ENCODE data around the gene MRC2.
A peak's percentile ranks its signal among the peaks of the same experiment; 100 is the strongest.

Gene MRC2

GRCh38 chr17:62615503-62615902, 12.0 kb upstream of the MRC2 start:
- no peak for DNase-seq

DNA sequence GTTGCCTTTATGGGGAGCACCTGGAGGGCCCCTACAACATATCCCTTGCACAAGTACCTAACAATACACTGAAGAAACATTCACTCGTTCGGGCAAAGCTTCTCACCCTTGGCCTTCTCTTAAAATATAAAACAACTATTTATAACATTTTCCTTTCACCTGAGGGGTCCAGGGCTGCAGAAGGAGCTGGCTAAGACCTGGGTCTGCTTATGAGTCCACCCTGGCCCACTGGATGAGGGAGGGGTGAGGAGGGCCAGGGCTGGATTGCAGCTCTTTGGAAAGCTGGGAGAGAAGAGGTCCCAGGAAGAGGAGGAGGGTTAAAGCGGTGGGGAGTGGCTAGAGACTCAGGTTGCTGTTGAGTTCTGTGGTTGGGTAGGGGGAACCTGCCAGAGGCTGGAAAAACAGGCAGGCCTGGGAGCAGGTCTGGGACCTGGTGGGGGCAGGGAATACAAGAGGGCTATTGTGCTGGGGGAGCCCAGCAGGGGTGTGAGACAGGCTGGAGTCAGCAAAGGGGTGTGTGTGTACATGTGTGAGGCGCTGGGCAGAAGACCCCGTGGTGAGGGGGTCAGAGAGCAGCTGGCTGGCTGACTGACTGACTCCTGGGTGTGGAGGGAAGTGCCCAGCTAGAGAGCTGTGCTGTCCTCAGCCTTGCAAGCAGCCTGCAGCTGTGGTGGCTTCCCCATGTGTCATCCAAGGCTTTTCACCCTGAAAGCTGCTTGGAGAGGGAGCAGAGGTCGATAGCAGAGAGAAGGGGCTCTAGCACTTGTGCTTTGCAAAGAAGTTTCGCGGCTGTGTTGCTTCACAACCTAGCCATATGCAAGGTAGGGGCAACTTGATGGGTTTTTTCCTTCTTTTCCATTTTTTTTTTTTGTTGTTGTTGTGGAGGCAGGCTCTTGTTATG, 10.2 kb upstream of the MRC2 start:
- DNase-seq: no peak

DNA sequence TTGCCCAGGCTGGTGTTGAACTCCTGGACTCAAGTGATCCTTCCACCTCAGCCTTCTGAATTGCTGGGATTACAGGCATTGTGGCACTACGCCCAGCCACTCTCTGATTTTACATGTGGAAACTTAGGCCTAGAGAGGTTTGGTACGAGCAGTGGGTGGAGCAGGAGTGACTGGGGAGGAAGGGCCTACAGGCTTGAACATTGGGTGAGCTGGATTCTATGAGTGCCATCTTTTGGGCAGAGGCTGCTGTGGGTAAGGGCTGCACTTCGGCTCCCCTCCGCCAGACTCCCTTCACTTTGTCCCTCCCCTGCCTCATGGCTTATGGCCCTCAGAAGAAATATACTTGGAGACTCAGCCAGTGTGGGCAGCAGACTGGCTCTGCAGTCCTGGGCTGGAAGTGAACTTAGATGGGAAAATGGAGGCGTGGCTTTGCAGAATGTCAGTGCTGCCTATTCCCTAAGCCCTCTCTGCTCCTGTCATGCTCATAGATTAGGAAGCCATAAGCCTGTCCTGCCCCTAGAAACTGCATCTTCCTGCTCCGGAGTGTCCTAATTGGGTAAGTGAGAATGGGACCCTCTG, 9.5 kb upstream of the MRC2 start:
- no peak for DNase-seq

DNA sequence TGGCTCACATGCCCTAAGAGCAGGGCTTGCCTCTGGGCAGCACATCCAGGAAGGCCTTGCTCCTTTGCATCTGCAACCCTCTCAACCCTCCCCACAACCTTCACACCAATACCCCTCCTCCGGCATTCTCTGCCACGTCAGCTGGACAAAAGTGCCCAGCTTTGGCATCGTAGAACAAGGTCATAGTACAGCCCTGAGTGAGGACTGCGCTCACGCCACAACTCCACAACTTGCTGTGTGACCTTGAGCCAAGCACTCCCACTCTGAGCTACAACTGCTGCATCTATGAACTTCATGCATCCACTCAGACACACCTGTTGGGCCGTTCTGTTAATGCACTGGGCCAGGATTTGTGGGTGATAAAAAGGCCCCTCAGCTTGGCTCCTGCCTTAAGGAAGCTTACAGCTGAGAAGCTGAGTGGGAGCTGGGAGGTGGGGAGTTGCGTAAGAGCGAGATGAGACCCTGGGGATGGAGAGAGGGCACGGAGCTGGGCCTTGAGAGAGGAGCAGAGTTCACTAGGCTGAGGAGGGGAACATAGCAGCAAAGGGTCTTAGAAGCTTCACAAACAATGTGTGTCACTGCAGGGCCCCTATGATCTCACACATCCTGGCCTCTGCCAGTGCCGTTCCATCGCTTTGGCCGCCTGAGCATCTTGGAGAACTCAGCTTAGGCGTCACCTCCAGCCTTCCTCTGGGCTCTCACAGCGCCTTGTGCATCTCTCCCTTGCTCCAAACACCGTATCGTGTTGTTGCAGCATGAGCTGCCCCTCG, 8.6 kb upstream of the MRC2 start:
- DNase-seq: no peak

DNA sequence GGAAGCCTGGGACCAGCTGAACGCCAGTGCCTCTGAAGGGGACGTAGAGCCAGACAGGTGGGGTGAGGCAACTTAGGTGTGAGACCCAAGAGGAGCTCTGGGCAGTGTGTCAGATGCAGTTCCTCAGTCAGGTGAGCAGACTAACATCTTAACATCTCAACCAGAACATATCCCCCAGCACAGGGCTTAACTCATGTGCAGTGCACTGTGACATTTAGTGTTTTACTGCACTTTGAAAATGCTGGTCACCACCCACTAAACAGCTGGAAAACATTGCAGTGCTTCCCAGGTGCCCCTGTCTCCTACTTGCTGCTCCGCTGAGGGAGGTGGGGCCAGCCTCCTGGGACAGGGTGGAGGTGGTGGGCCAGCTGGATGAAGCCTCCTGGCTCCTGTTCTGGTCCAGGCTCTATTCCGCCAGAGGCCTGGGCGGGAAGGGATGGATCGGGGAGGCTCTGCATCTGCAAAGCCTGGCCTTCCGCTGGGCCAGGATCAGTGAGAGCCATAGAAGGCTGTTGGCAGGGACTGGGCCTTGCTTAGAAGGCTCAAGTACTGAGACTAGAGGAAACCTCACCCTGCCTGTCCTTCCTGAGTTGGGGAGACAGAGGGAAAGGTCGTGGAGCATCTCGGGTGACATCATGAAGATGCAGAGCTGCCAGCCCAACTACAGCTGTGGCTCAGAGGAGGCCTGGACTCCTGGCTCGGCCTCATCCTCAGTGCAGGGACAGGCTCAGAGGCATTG, 7.9 kb upstream of the MRC2 start:
- no peak for DNase-seq

GRCh38 chr17:62621223-62621622, 6.2 kb upstream of the MRC2 start:
- DNase-seq: no peak

- no peak for DNase-seq
Measured at GRCh38 chr17:62625184-62625869, 2.1 kb upstream of the MRC2 start.

DNA sequence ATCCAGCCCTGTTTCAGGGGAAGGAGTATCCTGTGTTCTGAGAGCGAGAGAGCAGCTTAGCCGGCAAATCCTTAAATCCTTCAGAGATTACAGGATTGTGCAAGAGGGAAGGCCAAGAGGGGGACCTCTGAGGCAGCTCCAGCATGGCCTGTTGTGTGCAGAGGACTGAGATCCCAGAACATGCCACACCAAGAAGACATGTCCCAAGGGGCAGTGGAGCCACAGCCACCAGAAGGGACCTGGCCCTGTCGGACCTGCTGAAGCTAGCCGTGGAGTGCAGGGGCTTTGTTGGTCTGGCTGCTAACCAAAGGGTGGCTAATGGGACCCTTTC, 1.6 kb upstream of the MRC2 start:
- no peak for DNase-seq

GRCh38 chr17:62626719-62627218, 701 bp upstream of the MRC2 start:
- no peak for DNase-seq

- peak; percentile 52 for DNase-seq
Measured at GRCh38 chr17:62627904-62628633, 599 bp downstream of the MRC2 start.

- DNase-seq: no peak
Measured at GRCh38 chr17:62628831-62629555, 1.5 kb downstream of the MRC2 start.

GRCh38 chr17:62629556-62630364, 2.3 kb downstream of the MRC2 start:
- DNase-seq: no peak

GRCh38 chr17:62630365-62631085, 3.1 kb downstream of the MRC2 start:
- no peak for DNase-seq

DNA sequence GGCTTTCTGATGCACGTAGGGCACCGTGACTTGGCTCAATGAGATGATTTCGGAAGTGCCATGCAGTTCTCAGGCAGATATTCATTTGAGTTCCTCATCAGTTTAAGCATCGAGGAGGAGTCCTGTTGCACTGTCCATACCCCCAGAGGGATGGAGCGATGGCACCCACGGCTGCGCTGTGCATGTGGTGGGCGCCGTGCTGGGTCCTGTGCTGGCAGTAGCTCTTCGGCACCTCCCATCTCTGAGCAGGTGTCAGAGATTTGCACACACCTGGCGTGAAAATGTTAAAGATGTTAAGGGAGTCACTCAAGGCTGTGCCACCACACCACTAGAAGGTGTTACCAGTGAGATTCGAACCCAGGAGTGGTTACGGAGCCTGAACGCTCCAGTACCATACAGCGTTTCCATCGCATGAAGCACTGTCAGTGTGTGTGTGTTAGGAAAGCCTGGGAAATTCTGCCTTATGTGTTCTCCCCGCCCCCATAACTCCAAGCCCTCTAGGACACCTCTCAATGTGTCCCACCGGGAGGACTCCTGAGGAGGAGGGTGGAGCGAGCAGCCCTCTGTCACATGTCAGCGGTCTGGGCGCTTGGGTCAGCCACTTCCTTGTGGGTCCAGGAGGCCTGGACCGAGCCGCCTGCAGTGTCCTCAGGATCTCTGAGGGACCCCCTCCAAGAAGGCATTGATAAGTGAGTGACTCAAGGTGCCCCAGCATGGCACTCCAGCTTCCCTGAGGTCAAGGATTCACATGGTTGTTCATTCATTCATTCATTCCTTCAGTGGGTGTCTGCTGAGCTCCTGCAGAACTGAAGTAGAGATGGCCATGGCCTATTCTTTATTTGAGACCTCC, 3.8 kb downstream of the MRC2 start:
- DNase-seq: no peak

- DNase-seq: no peak
Measured at GRCh38 chr17:62631936-62632924, 4.8 kb downstream of the MRC2 start.

GRCh38 chr17:62637809-62638208, 10.3 kb downstream of the MRC2 start:
- DNase-seq: no peak

DNA sequence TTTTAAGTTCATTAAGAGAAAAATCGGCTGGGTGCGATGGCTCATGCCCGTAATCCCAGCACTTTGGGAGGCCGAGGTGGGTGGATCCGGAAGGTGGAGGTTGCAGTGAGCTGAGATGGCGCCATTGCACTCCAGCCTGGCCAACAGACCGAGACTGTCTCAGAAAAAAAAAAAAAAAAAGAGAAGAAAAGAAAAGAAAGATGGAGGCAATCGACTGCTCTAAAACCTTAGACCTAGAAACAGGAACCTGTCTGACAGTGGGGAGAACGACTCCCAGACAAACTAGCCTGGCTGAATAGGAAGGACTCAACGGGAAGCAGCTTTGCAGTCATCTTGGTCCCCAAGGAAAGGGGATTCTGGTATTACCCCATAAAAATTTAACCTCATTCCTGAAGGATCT, 13.7 kb downstream of the MRC2 start:
- DNase-seq: no peak
